Activated CD8-positive, alpha-beta memory T cell treated with anti-CD3 and anti-CD28 coated beads, Interleukin-2, amount 50 U/mL, for 24 hours (primary cell): ENCODE data around the gene SOX15.
A peak's percentile ranks its signal among the peaks of the same experiment; 100 is the strongest.

Experiments
- DNase-seq: peaks from one replicate; pipeline ENCODE4 v3.0.0-alpha.2; 2020; ENCODE audit errors: extremely low read depth

Gene SOX15

GRCh38 chr17:7577327-7578199 is 12.3 kb downstream of the SOX15 start:
- DNase-seq = no peak

DNA sequence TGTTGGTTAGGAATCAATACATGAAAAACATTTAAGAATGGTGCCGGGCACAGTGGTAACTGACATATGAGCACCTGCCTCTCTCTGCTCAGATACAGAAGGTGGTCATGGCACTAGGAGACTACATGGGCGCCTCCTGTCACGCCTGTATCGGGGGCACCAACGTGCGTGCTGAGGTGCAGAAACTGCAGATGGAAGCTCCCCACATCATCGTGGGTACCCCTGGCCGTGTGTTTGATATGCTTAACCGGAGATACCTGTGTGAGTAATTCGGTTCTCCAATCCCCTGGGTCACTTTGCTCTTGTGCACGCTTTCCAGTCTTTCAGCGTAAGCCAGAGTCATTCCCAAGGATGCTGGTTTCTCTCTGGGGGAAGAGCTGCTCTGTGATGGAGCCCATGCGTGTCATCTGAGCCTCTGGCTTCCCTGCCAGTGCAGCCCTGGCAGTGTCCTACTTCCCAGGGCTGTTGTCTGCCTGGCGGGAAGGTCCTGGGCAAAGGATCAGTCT is 13.4 kb downstream of the SOX15 start:
- DNase-seq = no peak

DNA sequence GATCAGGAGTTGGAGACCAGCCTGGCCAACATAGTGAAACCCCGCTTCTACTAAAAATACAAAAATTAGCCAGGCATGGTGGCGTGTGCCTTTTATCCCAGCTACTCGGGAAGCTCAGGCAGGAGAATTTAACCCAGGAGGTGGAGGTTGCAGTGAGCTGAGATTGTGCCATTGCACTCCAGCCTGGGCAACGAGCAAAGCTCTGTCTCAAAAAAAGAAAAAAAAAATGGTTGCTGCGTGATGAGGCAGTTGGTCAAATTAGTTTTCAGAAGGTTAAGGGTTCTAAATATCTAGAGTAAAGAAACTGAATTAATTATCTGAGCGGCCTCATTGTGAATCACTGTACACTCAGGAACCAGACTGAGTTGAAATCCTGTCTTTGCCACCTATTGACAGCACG is 13.9 kb downstream of the SOX15 start:
- no peak for DNase-seq

- DNase-seq = no peak
These were observed 14.4 kb downstream of the SOX15 start for GRCh38 chr17:7575481-7575883.

- no peak for DNase-seq
These were observed 15.5 kb downstream of the SOX15 start for GRCh38 chr17:7574176-7574953.

- peak; percentile 74 for DNase-seq
These were observed 16.4 kb downstream of the SOX15 start for GRCh38 chr17:7573324-7574080.

- DNase-seq = peak; percentile 98
These were observed 17.1 kb downstream of the SOX15 start for GRCh38 chr17:7572588-7573323.

GRCh38 chr17:7572338-7572587 is 17.6 kb downstream of the SOX15 start:
- DNase-seq = no peak

- DNase-seq = no peak
These were observed 19.5 kb downstream of the SOX15 start for GRCh38 chr17:7570351-7570750.

- no peak for DNase-seq
These were observed 20.3 kb downstream of the SOX15 start for GRCh38 chr17:7569571-7569970.

DNA sequence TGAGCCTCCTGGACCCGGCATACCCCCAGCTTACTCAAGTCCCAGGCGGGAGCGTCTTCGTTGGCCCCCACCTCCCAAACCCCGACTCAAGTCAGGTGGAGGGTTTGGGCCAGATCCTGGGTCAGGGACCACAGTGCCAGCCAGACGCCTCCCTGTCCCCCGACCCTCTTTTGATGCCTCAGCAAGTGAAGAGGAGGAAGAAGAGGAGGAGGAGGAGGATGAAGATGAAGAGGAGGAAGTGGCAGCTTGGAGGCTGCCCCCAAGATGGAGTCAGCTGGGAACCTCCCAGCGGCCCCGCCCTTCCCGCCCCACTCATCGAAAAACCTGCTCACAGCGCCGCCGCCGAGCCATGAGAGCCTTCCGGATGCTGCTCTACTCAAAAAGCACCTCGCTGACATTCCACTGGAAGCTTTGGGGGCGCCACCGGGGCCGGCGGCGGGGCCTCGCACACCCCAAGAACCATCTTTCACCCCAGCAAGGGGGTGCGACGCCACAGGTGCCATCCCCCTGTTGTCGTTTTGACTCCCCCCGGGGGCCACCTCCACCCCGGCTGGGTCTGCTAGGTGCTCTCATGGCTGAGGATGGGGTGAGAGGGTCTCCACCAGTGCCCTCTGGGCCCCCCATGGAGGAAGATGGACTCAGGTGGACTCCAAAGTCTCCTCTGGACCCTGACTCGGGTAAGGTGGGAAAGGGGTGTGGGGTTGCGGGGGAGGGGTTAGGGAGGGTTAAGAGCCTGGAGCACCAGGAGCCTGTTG is 26.6 kb downstream of the SOX15 start:
- DNase-seq = no peak

- DNase-seq = no peak
These were observed 27.7 kb downstream of the SOX15 start for GRCh38 chr17:7562208-7562605.

- no peak for DNase-seq
These were observed 28.2 kb downstream of the SOX15 start, which contains the start of gene SENP3 for GRCh38 chr17:7561589-7562207. SENP3 (plus strand) TSS chr17:7561919; CDS start chr17:7563077, 1,158 bp downstream.

GRCh38 chr17:7561028-7561575 is 28.8 kb downstream of the SOX15 start:
- peak; percentile 67 for DNase-seq

GRCh38 chr17:7560172-7561027 is 29.5 kb downstream of the SOX15 start:
- no peak for DNase-seq

DNA sequence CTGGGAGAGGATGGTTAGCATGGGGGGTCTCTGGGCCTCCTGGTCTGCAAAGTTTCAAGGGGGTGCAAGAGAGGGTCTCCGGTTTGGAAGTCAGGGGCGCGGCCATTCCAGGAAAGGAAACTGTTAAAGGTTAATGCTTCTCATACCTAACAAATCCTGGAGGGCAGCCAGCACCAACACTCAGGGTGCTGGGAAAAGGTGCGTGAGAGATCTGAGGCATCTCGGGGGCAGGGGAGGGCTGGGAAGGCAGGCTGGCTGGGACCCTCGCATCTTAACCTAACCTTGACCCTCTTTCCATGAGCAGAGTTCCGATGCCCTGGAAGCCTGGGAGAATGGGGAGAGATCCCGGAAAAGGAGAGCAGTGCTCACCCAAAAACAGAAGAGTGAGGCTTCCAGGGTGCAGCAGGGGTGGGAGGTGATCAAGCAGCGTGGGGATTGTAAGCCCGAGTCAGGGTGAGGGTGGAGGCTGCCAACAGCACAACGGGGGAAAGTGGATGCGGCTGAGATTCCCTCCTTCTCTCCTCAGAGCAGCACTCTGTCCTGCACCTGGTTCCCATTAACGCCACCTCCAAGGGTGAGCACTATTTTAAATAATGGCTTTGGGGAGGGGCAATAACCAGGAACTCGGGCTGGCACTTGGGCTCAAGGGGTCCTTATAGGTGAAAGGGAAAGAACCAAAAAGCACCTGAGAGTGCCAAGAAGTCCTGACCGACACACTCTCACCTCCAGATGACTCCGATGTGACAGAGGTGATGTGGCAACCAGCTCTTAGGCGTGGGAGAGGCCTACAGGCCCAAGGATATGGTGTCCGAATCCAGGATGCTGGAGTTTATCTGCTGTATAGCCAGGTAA is 30.3 kb downstream of the SOX15 start:
- DNase-seq = no peak

GRCh38 chr17:7558544-7559319 is 31.2 kb downstream of the SOX15 start, which contains the start of gene TNFSF13:
TNFSF13 (plus strand) TSS chr17:7558750; CDS start chr17:7559040, 290 bp downstream.
- no peak for DNase-seq
